PC-3 (cell line): ENCODE measurements around the gene HLF.

Experiments
- CTCF ChIP-seq: fragments of 300-600 bp; sonication (generic); conservative IDR thresholded peaks from 2 replicates; pipeline ENCODE4 v1.5.1; 2017; ENCODE audit warnings: antibody characterized with exemption, low read depth, mild to moderate bottlenecking, low read length
- EZH2 ChIP-seq: fragments of 300-600 bp; sonication (generic); IDR thresholded peaks from one replicate; pipeline ENCODE4 v1.6.1; 2017; ENCODE audit warnings: antibody characterized with exemption, mild to moderate bottlenecking, low read length; ENCODE audit not compliant: unreplicated experiment
- EZH2phosphoT487 ChIP-seq: fragments of 300-600 bp; sonication (generic); IDR thresholded peaks from 2 replicates; pipeline ENCODE4 v1.6.1; 2018; ENCODE audit warnings: mild to moderate bottlenecking, antibody characterized with exemption, low read length, borderline replicate concordance

GRCh38 chr17:55268649-55269480 is 4.1 kb downstream of the HLF start:
- TF ChIP-seq CTCF (no peak), EZH2 (no peak), EZH2phosphoT487 (no peak)
